ENCODE data around the gene ZNF584.

The ZNF584 gene

DNA sequence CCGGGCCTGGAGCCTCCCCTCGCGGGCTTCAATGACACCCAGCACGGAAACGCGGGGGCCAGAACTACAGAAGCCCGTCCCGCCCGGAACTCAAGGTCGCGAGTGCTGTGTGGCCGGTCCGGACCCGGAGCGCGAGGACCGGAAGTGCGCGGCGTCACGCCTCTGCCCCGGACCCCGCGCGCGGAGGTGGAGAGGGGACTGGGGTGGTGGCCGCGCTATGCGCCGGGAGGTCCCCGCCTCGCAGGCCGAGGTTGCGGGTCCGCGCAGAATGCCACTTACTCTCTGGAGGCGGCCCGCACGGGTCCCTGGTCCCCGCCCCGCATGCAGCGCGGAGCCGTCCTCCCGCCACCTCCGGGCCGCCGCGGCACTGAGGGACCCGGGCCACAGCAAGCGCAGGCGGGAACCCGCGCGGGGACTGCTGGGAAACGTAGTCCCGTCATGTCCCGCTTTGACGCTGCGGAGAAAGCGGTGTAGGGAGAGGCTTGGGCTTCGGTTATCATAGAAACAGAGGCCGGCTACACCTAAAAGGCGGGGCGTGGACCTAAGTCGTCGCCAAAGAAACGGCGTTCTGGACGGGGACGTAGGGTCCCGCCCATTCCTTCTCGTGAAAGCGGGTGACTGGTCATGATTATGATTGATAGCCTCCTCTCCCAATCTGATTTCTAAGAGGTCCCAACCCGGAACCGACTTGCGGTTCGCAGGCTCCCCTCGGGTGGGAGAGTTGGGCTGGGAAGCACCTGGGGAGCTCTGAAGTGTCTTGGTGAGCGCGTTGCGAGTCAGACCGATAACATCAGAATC is 27.6 kb upstream of the ZNF584 start, which contains the start of gene ZNF837:
TSS of gene ZNF837 (minus strand) at position 369 of the 798 bp plus-strand sequence. CDS start 11,698 bp downstream, outside the sequence.
- no peaks in the 10 kb centered on the region for H3K9me3 Mint-ChIP-seq
- peaks cover 48% of the 10 kb centered on the region for H3K4me1 Mint-ChIP-seq
- H3K27me3 Mint-ChIP-seq = no peaks in the 10 kb centered on the region
- peak within 1 kb of the TSS; percentile 91 to 93 for H3K27ac Mint-ChIP-seq
- H3K4me3 Mint-ChIP-seq = peak within 1 kb of the TSS; percentile 89 to 91
- DNase-seq = peak; percentile 98 to 99
- peak; percentile 91 for ATAC-seq

DNA sequence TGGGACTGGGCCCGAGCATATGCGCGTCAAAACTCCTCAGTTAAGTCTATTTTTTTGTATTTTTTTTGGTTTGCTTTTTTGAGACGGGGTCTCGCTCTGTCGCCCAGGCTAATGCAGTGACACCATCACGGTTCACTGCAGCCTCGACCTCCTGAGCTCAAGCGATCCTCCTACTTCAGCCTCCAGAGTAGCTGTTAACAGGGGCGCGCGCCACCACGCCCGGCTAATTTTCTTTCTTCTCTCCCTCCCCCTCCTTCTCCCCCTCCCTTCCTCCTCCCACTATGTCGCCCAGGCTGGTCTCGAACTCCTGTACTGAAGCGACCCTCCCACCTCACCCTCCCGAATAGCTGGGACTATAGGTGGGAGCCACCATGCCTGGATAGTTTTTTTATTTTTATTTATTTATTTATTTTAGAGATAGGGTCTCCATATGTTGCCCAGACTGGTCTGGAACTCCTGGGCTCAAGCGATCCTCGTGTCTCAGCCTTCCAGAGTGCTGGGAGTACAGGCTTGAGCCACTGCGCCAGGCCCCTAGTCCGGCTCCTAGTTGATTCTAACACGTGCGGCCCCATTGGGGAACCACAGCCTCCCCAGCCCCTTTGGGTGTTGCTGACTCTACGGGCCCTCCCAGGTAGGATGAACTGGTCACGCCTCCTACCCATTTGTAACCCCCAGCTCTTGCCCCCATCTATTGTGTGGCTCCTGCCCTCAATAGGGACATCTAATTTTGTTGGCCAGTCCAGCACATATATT is 26.8 kb upstream of the ZNF584 start:
- Mint-ChIP-seq H3K4me1 (peaks cover 51% of the 10 kb centered on the region), H3K4me3 (peak overlapping the region; percentile 89 to 91), H3K27ac (peak overlapping the region; percentile 91 to 92), H3K9me3 (no peaks in the 10 kb centered on the region), H3K27me3 (no peaks in the 10 kb centered on the region)
- ATAC-seq (no peak), DNase-seq (no peak)

DNA sequence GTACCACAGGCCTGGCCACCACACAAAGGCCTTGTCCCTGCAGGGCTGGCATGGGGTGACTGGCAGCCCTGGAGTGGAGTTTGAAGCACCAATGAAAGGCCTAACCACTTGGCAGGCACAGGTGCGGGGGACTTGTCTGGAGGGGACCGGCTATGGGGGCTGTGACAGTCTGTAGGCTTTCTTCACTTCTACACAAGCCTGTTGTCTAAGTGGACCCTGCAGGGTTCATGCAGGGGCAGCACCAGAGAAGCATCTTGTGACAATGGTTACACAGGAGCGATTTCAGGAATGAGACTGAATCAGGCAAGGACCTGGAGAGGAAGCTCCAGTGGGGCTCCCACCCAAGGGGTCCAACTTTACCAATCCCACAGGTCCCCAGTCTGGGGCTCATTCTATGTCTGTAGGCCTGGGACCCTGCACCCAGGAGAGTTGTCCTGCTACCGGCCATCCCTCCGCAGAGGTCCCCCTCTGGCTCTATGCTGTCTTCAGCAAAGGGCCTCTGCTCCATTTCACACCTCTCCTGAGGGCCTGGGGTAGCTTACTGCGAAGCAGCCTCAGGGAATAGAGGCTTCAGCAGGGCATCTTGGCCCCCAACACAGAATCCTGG is 25.3 kb upstream of the ZNF584 start:
- no peak for ATAC-seq
- Mint-ChIP-seq H3K9me3 (no peaks in the 10 kb centered on the region), H3K27me3 (no peaks in the 10 kb centered on the region), H3K4me1 (peaks cover 49% of the 10 kb centered on the region), H3K4me3 (peak overlapping the region in 1 of 2 donors; percentile 54), H3K27ac (no peak overlapping the region)
- DNase-seq = no peak

DNA sequence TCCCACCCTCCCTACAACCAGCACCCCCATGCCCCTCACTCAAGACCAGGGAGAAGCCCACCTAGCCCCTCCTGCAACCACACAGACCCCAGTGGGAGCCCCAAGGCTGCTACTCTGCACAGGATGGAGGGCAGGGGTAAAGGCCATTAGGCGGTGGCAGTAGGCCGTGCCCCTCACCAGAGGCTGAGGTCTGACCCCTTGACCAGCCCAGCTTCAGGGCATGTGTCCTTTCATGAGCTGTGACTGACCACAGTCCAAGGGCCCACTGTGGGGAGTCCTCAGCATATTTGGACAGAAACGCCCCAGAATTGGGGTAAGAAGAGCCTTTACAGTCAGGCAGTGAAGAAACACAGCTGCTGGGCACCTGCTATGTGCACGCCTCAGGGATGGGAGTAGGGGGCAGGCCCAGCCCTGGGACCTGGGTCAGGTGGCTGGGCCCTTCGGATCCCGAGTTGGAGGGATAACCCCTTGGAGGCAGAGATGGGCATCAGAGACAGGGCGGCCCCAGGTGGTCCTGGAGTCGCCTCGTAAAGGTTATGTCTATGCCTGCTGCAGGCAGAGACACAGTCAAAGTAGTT is 23.0 kb upstream of the ZNF584 start:
- Mint-ChIP-seq H3K27me3 (no peaks in the 10 kb centered on the region), H3K9me3 (no peaks in the 10 kb centered on the region), H3K4me3 (peak overlapping the region; percentile 95 to 97), H3K27ac (peak overlapping the region; percentile 96 to 99), H3K4me1 (peaks cover 43% of the 10 kb centered on the region)
- DNase-seq = no peak
- ATAC-seq = no peak

DNA sequence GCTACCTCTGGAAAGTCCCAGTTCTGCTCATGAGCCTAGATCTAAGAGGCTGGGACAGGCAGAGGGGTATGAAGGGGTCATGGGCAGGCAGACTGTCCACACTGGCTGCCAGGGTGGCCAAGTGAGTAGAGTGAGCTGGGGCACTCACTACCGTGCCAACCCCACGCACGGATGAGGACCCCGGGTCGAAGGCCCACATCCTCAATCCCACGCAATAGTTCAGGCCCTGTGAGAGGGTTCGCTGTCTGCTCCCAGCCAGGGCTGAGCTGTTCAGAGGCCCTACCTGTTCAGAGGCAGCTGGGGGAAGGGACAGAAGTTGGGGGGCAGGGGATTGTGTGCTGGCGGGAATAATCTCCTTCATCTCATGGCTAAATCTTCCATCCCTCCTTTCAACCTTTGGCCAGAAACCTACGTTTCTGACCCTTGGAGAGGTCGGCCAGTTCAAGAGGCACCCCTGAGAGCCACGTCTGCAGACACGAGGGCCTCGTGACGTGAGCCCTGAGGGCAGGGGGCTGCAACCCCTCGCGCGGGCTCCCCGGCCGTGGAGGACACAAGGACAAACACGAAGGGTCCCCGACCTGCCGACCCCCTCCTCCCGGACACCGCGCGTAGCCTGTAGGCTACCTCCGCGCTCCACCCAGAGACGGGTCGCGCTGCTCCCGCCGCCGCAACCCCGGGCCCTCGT is 22.4 kb upstream of the ZNF584 start:
- Mint-ChIP-seq H3K4me3 (peak overlapping the region; percentile 95 to 97), H3K27ac (peak overlapping the region; percentile 96 to 99), H3K9me3 (no peaks in the 10 kb centered on the region), H3K4me1 (peaks cover 48% of the 10 kb centered on the region), H3K27me3 (no peaks in the 10 kb centered on the region)
- ATAC-seq = peak; percentile 6
- DNase-seq = peak in 1 of 2 donors; percentile 53

DNA sequence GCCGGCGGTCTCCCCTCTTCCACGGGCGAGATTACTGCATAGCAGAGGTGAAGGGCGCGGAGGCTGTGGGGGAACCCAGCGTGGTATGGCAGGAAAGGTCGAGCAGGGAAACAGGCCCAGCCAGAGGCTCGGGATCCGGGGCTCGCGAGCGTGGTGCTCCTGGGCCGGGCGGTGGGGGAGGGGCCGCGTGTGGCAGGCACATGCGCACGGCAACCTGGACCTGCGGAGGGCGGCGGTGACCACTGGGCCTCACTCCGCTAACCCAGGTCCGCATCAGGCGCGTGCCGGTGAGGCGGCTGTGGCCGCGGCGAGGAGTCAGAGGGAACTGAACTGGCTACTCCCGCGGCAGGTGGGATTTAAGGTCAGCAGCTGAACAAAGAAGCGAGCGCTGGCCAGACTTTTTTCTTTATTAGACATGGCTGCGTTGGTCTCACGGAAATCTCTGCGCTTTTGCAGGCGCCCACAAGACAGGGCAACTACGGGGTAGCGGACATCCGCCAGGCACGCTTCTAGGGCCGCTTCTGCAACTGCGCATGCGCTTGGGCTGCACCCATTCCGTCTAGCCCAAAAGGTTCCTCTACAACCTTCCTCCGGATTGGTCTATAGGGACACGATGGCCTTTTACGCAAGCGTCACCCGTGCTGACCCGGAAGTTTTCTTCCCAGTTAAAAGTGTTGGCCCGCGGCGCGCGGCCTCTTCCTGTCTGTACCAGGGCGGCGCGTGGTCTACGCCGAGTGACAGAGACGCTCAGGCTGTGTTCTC is 21.7 kb upstream of the ZNF584 start, which contains the start of gene RPS5:
TSS of gene RPS5 (plus strand) at position 694 of the 762 bp plus-strand sequence. CDS start 869 bp downstream, outside the sequence.
- DNase-seq = peak; percentile 93 to 97
- peak within 1 kb of the TSS; percentile 95 to 97 for H3K4me3 Mint-ChIP-seq
- peak; percentile 95 for ATAC-seq
- H3K4me1 Mint-ChIP-seq = peaks cover 50% of the 10 kb centered on the region
- no peaks in the 10 kb centered on the region for H3K9me3 Mint-ChIP-seq
- peak within 1 kb of the TSS; percentile 96 to 99 for H3K27ac Mint-ChIP-seq
- H3K27me3 Mint-ChIP-seq = no peaks in the 10 kb centered on the region

DNA sequence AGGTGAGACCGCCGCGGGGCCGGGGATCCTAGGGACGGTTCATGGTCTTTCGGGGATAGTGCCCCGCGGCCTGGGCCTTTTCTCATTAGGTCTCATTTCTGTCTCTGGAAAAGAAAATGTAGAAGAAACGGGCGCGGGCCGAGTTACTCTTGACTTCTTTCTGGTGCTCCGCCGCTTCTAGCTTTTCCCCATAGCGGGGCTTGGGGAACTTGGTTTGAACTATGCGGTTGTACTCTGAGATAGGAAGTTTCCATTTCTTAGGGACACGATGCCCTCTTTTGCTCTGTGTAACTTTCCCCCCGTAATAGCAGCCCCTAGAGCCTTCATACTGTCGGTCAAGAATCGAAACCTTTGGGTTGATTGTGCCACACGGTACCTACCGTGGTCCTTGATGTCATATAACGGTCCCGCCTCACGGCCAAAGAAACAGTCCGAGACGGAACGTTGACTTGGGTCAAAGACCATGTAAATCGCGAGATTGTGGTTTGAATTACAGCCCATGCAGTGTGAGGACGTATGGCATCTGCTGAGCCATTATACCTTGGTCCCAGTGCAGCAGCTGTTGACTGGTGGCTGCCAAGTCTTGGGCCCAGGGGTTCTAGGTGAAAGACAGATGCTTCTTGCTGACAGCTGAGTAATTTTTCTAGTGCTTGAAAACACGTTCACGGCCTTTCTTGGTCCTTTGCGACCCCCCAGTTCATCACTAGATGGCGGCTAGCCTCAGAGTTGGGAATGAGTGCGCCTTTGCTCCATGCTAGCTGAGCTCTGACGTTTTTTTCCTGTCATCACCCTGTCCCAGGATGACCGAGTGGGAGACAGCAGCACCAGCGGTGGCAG is 20.9 kb upstream of the ZNF584 start:
- Mint-ChIP-seq H3K4me3 (peak overlapping the region; percentile 95 to 97), H3K4me1 (peaks cover 43% of the 10 kb centered on the region), H3K27me3 (no peaks in the 10 kb centered on the region), H3K27ac (peak overlapping the region; percentile 96 to 99), H3K9me3 (no peaks in the 10 kb centered on the region)
- ATAC-seq = no peak
- no peak for DNase-seq

DNA sequence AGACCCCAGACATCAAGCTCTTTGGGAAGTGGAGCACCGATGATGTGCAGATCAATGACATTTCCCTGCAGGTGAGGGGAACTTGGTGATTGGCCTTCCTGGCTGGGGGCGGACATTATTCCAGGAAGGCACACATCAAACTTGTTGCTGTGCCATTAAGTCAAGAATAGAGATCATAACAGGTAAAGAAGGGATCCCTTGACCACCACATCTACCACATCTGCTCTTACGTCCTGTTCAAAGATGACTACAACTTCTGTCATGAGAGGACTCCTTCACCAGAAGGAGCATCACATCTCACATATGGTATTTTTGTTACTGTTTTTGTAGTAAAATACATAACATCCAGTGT is 20.3 kb upstream of the ZNF584 start:
- Mint-ChIP-seq H3K27me3 (no peaks in the 10 kb centered on the region), H3K4me3 (peak overlapping the region; percentile 95 to 97), H3K9me3 (no peaks in the 10 kb centered on the region), H3K27ac (peak overlapping the region; percentile 90 to 99), H3K4me1 (peaks cover 49% of the 10 kb centered on the region)
- ATAC-seq (no peak), DNase-seq (no peak)

DNA sequence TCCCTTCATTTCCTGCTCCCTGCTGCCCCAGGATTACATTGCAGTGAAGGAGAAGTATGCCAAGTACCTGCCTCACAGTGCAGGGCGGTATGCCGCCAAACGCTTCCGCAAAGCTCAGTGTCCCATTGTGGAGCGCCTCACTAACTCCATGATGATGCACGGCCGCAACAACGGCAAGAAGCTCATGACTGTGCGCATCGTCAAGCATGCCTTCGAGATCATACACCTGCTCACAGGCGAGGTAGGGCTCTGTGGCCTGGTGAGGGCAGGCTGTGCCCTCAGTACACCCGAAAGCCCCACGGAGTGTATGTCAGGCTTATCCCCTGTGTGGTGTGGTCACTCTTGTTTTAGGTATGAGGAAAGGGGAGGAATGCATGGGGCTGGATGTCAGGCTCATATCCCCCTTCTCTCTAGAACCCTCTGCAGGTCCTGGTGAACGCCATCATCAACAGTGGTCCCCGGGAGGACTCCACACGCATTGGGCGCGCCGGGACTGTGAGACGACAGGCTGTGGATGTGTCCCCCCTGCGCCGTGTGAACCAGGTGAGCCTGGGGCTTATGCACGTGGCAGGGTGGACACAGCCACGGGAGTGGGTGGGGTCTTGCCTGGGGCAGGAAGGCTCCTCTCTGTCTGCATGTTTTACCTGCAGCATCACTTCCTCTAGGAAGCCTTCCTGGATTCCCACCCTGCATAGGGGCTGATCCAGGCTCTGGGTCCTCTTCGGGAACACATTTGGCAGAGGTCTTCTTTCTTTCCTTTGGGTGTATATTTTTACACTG is 15.3 kb upstream of the ZNF584 start:
- no peak overlapping the region for H3K27ac Mint-ChIP-seq
- DNase-seq (no peak), ATAC-seq (no peak)
- no peaks in the 10 kb centered on the region for H3K9me3 Mint-ChIP-seq
- peaks cover 57% of the 10 kb centered on the region for H3K4me1 Mint-ChIP-seq
- no peak overlapping the region for H3K4me3 Mint-ChIP-seq
- peaks cover 26% of the 10 kb centered on the region for H3K27me3 Mint-ChIP-seq

DNA sequence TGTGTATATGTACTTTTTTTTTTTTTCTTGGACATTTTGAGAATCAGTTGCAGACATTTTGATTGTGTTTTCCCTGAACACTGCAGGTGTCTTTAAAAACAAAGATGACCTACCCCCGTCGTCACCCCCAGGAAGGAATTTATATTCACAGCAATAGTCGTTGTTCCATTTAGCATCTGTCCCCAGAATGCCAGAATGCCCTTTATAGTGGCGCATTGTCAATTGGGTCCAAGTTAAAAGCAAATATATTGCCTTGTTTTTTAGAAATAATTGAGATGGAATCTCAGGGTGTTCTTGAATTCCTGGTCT is 14.8 kb upstream of the ZNF584 start:
- H3K4me3 Mint-ChIP-seq = no peak overlapping the region
- no peak for DNase-seq
- H3K9me3 Mint-ChIP-seq = no peaks in the 10 kb centered on the region
- no peak for ATAC-seq
- H3K27ac Mint-ChIP-seq = no peak overlapping the region
- peaks cover 51% of the 10 kb centered on the region for H3K4me1 Mint-ChIP-seq
- H3K27me3 Mint-ChIP-seq = peaks cover 29% of the 10 kb centered on the region

DNA sequence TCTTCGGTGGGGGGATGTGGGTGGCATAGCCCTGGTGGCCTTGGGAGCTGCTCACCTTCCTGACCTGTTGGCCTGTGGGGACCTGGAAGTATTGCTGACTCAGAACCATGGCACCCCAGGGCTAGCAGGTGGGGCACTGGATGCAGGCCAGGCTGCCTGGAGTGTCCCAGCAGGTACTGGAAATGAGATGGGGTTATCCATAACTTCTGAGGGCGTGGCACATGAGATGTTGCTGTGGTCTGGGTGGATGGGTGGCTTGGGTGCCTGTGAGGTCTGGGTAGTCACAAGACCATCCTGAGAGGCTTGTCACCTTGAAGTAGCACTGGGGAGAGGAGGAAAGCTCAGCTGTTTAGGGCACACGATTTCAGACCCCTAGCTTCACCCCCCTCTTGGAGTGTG is 13.6 kb upstream of the ZNF584 start:
- H3K27me3 Mint-ChIP-seq = peaks cover 29% of the 10 kb centered on the region
- ATAC-seq = peak; percentile 6

DNA sequence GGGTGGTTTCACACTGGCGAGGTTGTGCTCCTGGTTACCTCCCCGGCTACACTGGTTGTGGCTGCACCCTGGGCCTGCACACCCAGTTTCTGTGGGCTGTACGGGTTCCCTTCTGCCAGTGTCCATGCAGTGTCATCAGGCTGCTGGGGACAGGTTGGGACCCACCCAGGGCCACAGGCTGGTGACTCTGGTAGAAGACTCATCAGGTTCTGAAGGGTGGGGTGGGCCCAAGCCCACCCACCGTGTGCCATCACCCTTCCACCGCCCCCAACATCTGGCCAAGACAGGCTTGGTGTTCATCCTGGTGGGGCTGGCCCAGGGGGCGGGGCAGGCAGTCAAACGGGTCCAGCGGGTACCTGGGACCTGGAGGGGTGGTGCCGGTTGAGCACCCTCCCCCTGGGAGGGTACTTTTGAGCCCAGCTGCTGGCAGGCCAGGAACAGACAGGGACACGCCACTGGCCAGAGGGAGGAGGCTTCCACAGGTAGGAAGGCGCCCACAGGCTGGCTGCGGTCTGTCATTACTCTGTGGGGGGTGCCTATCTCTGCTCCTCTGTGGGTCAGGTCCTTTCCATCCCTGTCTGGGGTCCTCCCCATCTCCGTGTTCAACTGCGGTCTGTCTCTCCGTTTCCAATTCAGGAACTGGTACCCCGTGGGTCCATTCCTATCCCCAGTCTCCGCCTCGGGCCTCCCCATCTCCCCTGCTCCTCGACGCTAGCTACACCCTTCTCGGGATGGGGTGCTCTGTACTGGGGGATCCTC is 13.1 kb upstream of the ZNF584 start, which contains the start of gene RNF225:
TSS of gene RNF225 (plus strand) at position 437 of the 759 bp plus-strand sequence. CDS start 434 bp downstream, outside the sequence.
- Mint-ChIP-seq H3K27ac (no peak within 1 kb of the TSS), H3K4me1 (peaks cover 48% of the 10 kb centered on the region), H3K4me3 (no peak within 1 kb of the TSS), H3K9me3 (no peaks in the 10 kb centered on the region), H3K27me3 (peaks cover 29% of the 10 kb centered on the region)
- DNase-seq (no peak), ATAC-seq (peak; percentile 33)

More for the DNA sequence above, 13.6 kb upstream of the ZNF584 start:
- Mint-ChIP-seq H3K27ac (no peak overlapping the region), H3K9me3 (no peaks in the 10 kb centered on the region), H3K4me1 (peaks cover 44% of the 10 kb centered on the region), H3K4me3 (no peak overlapping the region)
- no peak for DNase-seq

Data from stimulated activated naive CD8-positive, alpha-beta T cell treated with anti-CD3 and anti-CD28 coated beads, Interleukin-15, amount 100 ng/mL, for 72 hours (primary cell).